ENCODE measurements around the gene FNTB.

- TF ChIP-seq CTCF (IDR thresholded peaks at IDR 0.05; ENCODE audit: poor library complexity, severe bottlenecking) = no peak
- no peak for TF ChIP-seq EZH2 (IDR thresholded peaks at IDR 0.05; ENCODE audit: borderline replicate concordance, insufficient read depth, low read length, poor library complexity, severe bottlenecking)
- TF ChIP-seq TAF1 (IDR thresholded peaks at IDR 0.05; ENCODE audit: low read depth) = no peak
- TF ChIP-seq MXI1 (conservative IDR thresholded peaks at IDR 0.05; ENCODE audit: poor library complexity, severe bottlenecking) = no peak
- no peak for TF ChIP-seq POLR2AphosphoS5 (IDR thresholded peaks at IDR 0.05)
- TF ChIP-seq, protein P1, sequence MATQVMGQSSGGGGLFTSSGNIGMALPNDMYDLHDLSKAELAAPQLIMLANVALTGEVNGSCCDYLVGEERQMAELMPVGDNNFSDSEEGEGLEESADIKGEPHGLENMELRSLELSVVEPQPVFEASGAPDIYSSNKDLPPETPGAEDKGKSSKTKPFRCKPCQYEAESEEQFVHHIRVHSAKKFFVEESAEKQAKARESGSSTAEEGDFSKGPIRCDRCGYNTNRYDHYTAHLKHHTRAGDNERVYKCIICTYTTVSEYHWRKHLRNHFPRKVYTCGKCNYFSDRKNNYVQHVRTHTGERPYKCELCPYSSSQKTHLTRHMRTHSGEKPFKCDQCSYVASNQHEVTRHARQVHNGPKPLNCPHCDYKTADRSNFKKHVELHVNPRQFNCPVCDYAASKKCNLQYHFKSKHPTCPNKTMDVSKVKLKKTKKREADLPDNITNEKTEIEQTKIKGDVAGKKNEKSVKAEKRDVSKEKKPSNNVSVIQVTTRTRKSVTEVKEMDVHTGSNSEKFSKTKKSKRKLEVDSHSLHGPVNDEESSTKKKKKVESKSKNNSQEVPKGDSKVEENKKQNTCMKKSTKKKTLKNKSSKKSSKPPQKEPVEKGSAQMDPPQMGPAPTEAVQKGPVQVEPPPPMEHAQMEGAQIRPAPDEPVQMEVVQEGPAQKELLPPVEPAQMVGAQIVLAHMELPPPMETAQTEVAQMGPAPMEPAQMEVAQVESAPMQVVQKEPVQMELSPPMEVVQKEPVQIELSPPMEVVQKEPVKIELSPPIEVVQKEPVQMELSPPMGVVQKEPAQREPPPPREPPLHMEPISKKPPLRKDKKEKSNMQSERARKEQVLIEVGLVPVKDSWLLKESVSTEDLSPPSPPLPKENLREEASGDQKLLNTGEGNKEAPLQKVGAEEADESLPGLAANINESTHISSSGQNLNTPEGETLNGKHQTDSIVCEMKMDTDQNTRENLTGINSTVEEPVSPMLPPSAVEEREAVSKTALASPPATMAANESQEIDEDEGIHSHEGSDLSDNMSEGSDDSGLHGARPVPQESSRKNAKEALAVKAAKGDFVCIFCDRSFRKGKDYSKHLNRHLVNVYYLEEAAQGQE (IDR thresholded peaks at IDR 0.05; ENCODE audit: borderline replicate concordance) = no peak
Observed at GRCh38 chr14:65071544-65071943, 84.8 kb downstream of the FNTB start.
